Measurements from ENCODE around the gene TRAF2.

TRAF2 gene

DNA sequence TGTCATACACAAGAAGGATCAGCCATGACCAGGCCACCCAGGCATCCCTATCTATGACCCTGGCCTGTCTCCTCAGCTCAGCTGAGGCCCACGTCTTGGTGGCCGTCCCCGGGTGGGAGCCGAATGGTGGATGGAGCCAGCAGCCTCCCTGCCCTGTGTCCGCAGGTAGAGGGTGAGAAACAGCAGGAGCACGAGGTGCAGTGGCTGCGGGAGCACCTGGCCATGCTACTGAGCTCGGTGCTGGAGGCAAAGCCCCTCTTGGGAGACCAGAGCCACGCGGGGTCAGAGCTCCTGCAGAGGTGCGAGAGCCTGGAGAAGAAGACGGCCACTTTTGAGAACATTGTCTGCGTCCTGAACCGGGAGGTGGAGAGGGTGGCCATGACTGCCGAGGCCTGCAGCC lies 33.8 kb downstream of the TRAF2 start:
- DNase-seq: no peak
- intact Hi-C loops (cut with DNase I): no loop called here

GRCh38 chr9:136920734-136921231 lies 34.5 kb downstream of the TRAF2 start:
- intact Hi-C loops (cut with DNase I): no loop called here
- DNase-seq: no peak

GRCh38 chr9:136921307-136921706 lies 35.0 kb downstream of the TRAF2 start:
- peak in 18 of 42 donors; percentile 8 to 72 (median 41) for DNase-seq
- intact Hi-C loops (cut with DNase I): no loop called here

DNA sequence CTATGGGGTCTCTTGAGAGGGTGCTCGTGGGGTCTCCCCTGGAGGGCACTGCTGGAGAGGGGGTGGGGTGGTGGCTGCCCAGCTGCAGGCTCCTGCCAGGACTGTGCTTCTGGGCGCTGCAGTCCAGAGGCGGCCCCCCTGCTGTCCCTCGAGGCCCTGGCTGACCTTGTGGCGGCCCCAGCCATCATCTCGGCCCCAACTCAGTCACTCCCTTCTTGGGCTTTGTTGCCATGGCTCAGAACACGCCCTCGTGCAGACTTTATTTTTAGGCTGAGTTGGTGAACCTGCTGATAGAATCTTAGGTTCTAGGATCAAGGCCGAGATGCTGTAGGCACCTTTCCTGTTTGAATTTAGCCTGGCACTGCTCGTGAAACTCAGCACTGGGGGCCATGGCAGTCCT lies 35.4 kb downstream of the TRAF2 start:
- peak in 22 of 42 donors; percentile 26 to 76 (median 48) for DNase-seq
- intact Hi-C loops (cut with DNase I): no loop called here

DNA sequence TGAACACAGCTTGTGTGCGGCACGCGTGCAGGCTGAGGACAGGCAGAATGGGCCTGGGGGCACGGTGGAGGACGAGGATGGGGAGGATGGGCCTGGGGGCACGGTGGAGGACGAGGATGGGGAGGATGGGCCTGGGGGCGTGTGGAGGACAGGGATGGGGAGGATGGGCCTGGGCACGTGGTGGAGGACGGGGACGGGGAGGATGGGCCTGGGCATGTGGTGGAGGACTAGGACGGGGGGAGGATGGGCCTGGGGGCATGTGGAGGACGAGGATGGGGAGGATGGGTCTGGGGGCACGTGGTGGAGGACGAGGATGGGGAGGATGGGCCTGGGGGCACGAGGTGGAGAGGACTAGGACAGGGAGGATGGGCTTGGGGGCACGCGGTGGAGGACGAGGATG lies 36.2 kb downstream of the TRAF2 start:
- no peak for DNase-seq
- intact Hi-C loops (cut with DNase I): no loop called here

GRCh38 chr9:136923881-136924280 lies 37.6 kb downstream of the TRAF2 start:
- no peak for DNase-seq
- intact Hi-C loops (cut with DNase I): no loop called here

DNA sequence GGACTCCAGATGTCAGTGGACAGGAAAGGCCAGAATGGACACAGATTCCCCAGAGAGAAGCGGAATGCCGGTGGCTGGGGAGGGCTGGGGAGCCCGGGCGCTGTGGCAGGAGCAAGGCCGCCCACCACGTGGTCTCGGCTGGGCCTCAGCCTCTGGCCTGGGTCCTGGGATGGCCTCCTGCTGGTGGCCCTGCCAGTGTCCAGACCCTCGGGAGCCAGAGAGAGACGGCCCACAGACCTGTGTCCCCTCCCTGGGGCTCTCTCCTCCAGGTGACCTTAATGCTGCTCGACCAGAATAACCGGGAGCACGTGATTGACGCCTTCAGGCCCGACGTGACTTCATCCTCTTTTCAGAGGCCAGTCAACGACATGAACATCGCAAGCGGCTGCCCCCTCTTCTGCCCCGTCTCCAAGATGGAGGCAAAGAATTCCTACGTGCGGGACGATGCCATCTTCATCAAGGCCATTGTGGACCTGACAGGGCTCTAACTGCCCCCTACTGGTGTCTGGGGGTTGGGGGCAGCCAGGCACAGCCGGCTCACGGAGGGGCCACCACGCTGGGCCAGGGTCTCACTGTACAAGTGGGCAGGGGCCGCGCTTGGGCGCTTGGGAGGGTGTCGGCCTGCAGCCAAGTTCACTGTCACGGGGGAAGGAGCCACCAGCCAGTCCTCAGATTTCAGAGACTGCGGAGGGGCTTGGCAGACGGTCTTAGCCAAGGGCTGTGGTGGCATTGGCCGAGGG lies 39.3 kb downstream of the TRAF2 start:
- DNase-seq: no peak
- intact Hi-C loops (cut with DNase I): no loop called here

- intact Hi-C loops (cut with DNase I): no loop called here
- no peak for DNase-seq
Observed at GRCh38 chr9:136926154-136926704, 39.9 kb downstream of the TRAF2 start.

- DNase-seq: no peak
- intact Hi-C loops (cut with DNase I): no loop called here
Observed at GRCh38 chr9:136926749-136927148, 40.4 kb downstream of the TRAF2 start.

GRCh38 chr9:136927343-136928271 lies 41.3 kb downstream of the TRAF2 start:
- intact Hi-C loops (cut with DNase I): no loop called here
- no peak for DNase-seq

DNA sequence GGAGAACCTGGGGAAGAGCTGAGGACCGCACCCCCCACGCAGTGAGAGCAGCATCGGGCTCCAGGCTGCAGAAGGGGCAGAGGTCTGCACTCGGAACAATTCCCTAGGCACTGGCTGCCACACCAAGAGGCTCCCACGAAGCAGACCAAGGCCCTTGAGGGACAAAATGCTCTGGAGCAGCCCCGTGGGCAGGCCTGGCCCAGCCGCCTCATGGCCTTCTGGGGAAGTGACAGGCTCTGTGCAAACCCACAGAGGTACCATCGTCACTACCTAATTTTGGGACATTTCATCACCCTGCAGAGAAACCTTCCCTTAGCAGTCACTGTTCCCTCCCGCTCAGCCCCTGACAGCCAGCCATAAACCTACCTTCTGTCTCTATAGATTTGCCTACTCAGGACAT lies 42.3 kb downstream of the TRAF2 start:
- no peak for DNase-seq
- intact Hi-C loops (cut with DNase I): no loop called here

DNA sequence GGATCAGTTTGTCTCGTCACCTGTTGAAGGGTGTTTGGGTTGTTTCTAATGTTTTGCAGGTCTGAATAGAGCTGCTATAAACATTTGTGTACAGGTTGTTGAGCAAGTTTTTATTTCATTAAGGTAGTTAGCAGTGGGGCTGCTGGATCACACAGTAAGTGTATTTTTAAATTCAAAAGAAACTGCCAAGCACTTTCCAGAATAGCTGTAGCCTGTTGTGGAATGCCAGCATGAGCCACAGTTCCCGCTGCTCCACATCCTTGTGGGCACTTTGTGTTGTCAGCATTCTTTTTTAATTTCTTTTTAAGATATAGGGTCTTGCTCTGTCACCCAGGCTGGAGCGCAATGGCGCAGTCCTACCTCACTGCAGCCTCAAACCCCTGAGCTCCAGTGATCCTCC lies 43.7 kb downstream of the TRAF2 start:
- no peak for DNase-seq
- intact Hi-C loops (cut with DNase I): loop anchor here (10.0 kb wide), 1 partner anchor 75 kb away; the partner anchor contains the start of gene MAMDC4

- DNase-seq: no peak
- intact Hi-C loops (cut with DNase I): loop anchor here (10.0 kb wide), 1 partner anchor 77 kb away; the partner anchor contains the start of gene MAMDC4
Observed at GRCh38 chr9:136931611-136932130, 45.4 kb downstream of the TRAF2 start.

DNA sequence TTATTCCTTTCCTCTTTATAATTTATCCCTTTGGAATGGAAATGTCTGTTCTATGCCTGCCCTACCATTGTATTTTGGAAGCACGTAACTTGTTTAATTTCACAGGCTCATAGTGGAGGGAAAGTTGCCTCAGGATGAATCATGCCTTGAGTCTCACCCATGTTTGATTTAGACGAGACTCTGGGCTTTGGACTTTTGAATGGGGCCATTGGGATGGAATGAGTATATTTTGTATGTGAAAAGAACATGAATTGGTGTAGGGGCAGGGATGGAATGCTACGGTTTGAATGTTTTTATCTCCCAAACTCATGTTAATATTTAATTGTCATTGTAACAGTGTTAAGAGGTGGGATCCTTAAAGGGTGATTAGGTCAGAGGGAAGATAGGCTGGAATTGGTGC lies 48.0 kb downstream of the TRAF2 start:
- intact Hi-C loops (cut with DNase I): loop anchor here (10.0 kb wide), 1 partner anchor 79 kb away; the partner anchor contains the start of gene MAMDC4
- no peak for DNase-seq

DNA sequence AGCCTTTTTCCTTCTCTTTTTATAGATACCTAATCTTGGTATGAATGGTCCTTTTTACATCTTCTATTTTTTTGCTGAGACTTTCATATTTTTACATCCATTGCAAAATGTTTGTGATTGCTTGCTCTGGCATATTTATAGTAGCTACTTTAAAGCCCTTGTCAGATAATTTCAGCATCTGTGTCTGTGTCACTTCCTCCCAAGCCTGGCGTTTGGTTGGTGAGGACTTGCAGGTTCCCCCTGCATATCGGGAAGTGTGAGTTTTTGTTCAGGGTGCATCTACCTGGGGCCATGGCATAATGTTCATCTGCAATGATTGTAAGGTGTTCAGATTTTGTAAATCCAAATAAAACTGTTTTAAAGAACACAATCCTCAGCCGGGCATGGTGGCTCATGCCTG lies 49.3 kb downstream of the TRAF2 start:
- no peak for DNase-seq
- intact Hi-C loops (cut with DNase I): loop anchor here (10.0 kb wide), 1 partner anchor 81 kb away; the partner anchor contains the start of gene MAMDC4

DNA sequence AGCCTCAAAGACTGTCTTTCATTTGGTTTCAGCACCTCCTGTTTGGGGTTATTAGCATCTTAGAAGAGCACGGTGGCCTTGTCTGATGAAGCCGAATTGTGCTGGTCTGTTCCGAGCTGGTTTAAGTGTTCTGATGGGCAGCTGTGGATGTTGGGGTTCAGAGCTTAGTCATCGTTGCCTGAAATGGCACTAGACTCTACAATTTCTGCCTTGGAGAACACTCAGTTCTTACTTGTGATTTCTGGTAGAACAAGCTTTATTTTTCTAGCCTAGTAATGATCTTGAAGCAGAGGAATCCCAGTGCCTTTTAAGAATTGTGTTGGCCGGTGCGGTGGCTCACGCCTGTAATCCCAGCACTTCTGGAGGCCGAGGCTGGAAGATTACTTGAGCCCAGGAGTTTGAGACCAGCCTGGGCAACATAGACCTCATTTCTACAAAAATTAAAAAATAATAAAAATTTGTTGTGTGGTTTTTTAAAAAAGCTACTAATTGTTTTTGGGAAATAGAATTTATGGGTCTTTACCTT lies 50.4 kb downstream of the TRAF2 start:
- no peak for DNase-seq
- intact Hi-C loops (cut with DNase I): loop anchor here (10.0 kb wide), 1 partner anchor 82 kb away; the partner anchor contains the start of gene MAMDC4

DNA sequence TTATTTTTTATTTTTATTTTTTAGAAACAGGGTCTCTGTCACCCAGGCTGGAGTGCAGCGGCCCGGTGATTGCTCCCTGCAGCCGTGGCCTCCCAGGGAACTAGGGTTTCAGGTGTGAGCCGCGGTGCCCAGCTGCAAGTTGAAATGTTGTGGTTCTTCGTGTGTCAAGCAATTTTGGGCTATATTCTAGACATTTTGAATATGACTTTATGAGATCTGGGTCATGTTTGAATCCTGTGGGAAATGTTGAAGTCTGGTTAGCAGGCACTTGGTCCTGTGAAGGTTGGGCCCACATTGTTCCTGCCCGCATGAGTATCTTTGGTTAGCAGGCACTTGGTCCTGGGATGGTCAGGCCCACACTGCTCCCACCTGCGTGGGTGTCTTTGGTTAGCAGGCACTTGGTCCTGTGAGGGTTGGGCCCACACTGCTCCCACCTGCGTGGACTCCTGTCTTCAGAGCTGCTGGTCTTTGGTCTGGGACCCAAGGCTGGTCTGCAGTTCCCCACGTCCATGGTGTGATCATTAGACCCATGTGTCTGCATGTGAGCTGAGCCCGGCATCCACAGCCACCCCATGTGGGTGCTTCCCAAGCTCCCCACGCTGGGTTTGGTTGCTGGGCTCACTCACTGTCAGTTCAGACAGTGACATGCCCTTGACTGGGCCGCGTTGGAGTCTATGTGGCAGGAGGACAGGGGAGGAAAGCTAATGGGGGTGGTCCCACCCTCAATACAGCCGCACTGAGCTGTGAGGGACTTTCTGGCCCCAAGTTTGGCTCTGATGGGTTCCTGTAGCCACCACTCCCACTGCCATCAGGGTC lies 51.1 kb downstream of the TRAF2 start:
- intact Hi-C loops (cut with DNase I): loop anchor here (10.0 kb wide), 1 partner anchor 83 kb away; the partner anchor contains the start of gene MAMDC4

GRCh38 chr9:136939431-136939995 lies 53.2 kb downstream of the TRAF2 start:
- intact Hi-C loops (cut with DNase I): loop anchor here (10.0 kb wide), 1 partner anchor 85 kb away; the partner anchor contains the start of gene MAMDC4
- no peak for DNase-seq

More for the DNA sequence above, 51.1 kb downstream of the TRAF2 start:
- DNase-seq: no peak
